Hematopoietic multipotent progenitor cell treated with erythropoietin and hydrocortisone succinate and interleukin-3 and kit ligand, for 15 days (in vitro differentiated cells): Measurements from ENCODE around the gene HOXC12.

Experiments
- DNase-seq: peaks from one replicate; pipeline ENCODE4 v3.0.0-alpha.2; 2015; ENCODE audit warnings: low spot score

The HOXC12 gene

GRCh38 chr12:53956914-53957536, 2.3 kb downstream of the HOXC12 start:
- no peak for DNase-seq

DNA sequence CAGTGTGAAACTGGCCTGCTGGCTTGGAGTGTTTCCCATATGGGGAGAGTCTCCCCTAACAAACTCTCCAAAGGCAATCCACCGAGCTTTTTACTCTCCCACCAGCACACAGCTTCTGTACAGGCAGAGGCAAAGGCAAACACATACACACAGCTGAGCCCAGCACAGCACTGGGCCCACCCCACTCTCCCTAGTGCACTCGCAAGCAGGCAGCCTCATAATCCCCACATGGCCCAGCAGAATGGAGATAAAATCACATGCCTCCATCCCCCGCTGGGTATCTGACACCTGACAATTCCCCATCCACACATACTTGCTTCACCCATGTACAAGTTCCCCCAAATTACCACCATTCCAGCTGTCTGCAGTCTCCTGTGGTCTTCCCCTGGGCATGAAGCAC, 3.4 kb downstream of the HOXC12 start:
- DNase-seq = no peak

- DNase-seq = no peak
These were observed 4.6 kb downstream of the HOXC12 start for GRCh38 chr12:53959314-53959713.

GRCh38 chr12:53960187-53961024, 5.7 kb downstream of the HOXC12 start:
- DNase-seq = no peak

DNA sequence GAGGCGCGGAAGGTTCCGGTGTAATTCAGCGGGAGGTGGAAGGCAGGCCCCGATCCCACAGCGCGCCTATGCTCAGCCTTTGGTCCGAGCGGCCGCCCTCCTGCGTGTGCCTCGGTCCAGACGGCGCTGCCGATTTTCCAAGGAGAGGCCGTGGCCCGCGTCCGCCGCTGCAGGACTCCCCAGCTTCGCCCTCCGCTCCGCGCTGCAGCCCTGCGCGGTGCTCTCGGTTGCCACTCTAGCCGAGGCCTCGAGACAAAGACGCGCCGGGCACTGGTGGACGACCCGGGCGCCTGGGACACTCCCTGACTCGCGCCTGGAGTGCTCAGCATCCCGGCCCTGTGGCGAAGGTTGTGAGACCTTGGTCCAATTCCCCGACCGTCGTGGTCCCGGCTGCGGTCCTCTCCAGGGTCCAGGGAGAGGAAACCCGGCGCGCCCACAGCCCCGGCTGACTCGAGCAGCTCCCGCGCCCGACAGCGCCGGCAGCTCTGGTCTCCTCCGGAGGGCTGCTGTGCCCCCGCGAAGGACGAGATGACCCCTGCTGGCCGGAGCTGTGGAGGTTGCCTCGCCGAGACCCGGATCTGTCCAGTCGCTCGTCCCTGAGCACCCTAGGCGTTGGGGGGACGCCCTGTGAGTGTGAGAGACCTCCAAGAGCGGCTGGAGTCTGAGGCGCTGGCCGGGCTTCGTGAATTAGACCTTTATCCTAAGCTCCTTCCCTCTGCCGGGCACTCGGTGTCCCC, 6.5 kb downstream of the HOXC12 start:
- no peak for DNase-seq

DNA sequence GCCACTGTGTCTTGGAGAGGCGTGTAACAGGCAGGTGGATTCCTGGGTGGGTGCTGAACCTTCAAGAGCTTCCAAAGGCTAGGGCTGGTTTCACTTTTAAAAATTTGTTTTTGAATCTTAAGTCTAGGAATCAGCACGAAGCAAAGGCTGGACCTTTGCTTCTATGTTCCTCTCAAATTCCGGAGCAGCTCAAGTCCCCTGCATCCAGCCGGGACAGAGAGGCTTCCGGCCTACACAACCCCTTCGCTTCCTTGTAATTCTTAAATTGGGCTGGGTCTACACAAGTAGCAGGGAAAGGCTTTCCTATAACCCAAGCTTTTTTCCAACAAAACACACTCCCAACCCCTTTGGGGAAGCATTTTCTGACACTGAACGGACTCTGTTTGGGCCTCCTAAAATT, 8.3 kb downstream of the HOXC12 start:
- no peak for DNase-seq

- DNase-seq = no peak
These were observed 9.0 kb downstream of the HOXC12 start for GRCh38 chr12:53963434-53964314.

DNA sequence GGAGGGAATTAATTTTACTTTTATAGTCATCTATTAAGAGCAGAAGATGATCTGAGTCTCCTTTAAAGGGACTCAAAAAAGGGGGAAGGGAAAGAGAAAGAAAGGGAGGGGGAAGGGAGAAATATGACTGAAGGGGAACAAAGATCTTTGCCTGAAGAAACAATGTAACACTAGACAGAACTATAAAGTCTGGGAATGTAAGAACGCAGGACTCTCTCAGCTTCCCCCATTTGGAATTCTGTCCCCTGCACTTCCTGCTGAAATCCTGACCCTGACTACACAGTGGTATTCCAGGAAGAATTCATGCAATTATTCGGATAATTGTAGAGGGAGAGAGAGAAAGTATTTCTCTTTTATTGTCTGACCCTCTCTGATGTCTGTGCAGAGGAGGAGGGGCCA, 9.6 kb downstream of the HOXC12 start:
- no peak for DNase-seq

GRCh38 chr12:53965281-53966084, 10.8 kb downstream of the HOXC12 start:
- no peak for DNase-seq

DNA sequence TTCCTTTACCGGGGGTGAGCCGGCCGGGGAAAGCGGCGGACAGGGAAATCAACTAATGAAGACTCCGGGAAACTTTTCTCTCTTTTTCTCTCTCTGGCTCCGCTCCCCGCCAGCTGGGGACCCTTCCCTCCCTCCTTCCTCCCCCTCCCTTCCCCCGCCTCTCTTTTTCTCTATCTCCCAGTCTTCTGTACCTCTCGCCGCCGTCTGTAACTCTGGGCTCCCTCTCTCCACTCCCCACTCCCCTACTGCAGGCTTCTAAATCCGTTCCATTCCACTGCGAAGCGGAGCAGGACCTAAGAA, 11.3 kb downstream of the HOXC12 start:
- no peak for DNase-seq

- DNase-seq = no peak
These were observed 11.9 kb downstream of the HOXC12 start for GRCh38 chr12:53966385-53967133.

- DNase-seq = no peak
These were observed 12.8 kb downstream of the HOXC12 start for GRCh38 chr12:53967421-53967925.

GRCh38 chr12:53968214-53969127, 13.8 kb downstream of the HOXC12 start:
- DNase-seq = no peak

DNA sequence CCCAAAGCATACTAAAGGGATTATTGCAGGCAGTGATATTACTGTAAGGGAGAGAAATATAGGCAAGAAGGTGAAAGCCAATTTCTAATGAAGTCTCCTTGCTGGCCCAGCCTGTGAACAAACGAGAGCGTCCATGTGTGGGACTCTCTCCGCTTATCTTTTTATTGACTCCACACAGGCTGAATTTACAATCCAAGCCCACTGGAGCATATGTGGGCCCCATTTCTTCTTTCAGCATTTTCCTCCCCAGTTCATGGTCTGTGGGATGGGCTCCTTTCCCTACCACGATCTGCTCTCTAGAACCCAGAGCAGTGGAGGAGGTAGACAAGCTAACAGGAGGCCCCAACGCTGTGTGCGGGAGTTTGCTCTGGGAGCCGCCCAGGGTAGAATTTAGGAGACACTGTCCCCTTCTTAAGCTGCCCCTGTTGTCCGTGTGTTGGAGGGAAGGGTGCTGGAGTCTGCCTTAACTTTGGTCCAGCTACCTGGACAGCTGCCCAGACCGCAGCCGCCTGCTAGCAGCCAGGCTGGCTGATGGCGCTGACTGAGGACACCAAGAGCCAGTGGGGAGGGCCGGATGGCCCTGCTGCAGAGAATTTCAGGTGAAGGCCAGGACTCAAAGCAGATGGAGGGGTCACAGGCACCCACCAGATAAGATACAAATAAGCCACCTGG, 15.0 kb downstream of the HOXC12 start:
- no peak for DNase-seq

DNA sequence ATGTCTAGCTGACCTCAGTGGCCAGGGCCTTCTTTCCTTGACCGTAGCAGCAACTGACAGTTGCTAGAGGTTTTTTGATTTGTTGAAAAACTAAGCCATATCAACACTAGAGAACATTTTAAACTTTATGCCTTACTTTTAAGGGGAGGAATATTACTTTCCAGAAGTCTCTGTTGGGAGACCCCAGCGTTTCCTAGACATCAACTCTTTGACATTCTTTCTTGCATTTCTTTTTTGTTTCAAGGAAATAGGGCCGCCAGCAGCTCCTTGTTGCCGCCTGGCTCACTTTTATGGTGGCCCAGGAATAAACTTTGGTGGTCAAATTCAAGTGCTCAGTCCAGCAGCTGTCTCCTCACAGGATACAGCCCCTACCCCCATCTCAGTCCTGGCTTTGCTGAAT, 15.7 kb downstream of the HOXC12 start:
- DNase-seq = no peak

DNA sequence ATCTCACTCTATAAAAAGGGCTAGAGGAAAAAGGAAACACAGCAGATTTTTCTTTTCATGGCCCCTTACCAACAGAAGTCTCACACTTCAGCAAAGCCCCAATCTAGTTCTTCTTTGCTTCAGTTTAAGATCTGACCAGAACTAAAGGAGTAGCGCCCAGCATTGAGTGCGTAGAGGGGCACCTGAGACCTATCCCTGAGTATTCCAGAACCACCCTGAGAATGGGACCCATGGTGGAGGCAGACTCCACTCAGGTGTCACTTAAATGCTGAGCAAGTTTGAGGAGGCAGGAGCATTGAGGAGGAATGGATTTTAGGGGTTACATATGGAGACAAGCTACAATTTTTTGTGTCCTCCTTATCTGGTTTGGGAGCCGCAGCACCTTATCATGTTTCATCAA, 16.4 kb downstream of the HOXC12 start:
- no peak for DNase-seq

DNA sequence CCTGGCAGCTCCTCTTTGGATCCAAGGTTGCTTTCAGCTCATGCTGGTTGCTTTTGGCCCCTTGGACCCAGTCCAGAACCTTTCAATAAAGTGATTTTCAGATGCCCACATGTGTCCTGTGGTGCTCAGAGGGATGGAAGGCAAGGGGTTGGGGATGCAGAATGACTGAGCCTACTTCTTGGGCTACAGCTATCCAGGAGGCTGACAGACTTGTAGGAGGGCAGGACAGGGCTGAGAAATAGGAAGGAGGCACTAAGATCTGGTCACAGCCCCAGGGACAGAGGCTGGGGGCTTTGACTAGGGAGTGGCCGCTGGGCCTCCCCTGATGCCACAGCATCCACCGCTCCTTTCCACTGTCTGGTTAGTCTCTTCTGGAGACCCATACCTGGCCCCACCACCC, 17.0 kb downstream of the HOXC12 start:
- DNase-seq = no peak

DNA sequence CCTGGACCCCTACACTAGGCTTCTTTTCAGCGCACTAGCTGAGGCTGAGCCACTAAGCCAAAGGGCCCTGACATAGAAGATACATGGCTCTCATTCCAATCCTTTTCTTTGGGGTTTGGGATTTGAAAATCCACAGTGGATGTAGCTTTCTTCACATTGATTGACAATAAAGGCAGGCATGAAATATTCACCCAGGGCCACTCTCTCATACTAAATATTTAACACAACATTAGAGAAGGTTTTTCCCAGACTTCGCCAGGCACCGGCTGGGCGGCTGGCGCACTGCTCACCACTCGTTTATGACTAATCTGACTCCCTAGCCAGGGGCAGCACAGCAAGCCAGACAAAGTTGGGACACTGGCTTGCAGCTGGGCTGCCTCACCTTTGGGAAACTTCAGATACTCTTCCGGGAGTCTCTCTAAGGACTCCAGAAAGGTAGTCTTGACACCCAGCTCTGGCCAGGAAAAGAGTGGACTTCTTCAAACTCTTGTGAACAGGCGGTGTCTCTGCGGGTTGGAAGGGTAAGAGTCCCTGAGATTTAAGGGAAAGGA, 17.5 kb downstream of the HOXC12 start:
- DNase-seq = no peak
